Endodermal cell (in vitro differentiated cells): ENCODE results near the gene XRN2. TPM values are rescaled to one million over a fixed set of nuclear protein-coding genes. Genes with fewer than 3 reads are reported as not detected.
A peak's percentile ranks its signal among the peaks of the same experiment; 100 is the strongest.

ENCODE experiments used
- DNase-seq: peaks from one replicate; pipeline ENCODE4 v3.0.0-alpha.2; 2017
- H3K27ac ChIP-seq: 2 replicates; pipeline ENCODE4 v1.5.1; 2013; ENCODE audit warnings: mild to moderate bottlenecking, low read depth, low read length, moderate library complexity
- H3K27me3 ChIP-seq: 2 replicates; pipeline ENCODE4 v1.6.1; 2013; ENCODE audit warnings: mild to moderate bottlenecking, low read length, moderate library complexity; ENCODE audit not compliant: insufficient read depth, control insufficient read depth, poor library complexity, severe bottlenecking
- H3K36me3 ChIP-seq: 2 replicates; pipeline ENCODE4 v1.7.0; 2013; ENCODE audit warnings: mild to moderate bottlenecking, low read length, moderate library complexity; ENCODE audit not compliant: control insufficient read depth, insufficient read depth
- H3K4me1 ChIP-seq: one replicate; pipeline ENCODE4 v1.7.0; 2013; ENCODE audit warnings: low read length; ENCODE audit not compliant: control insufficient read depth, insufficient read depth
- H3K4me3 ChIP-seq: 2 replicates; pipeline ENCODE4 v1.5.1; 2013; ENCODE audit warnings: mild to moderate bottlenecking, low read length, moderate library complexity
- H3K9ac ChIP-seq: 2 replicates; pipeline ENCODE4 v1.6.1; 2013; ENCODE audit warnings: mild to moderate bottlenecking, low read length, moderate library complexity; ENCODE audit not compliant: poor library complexity, severe bottlenecking; ENCODE audit errors: extremely low read depth
- H3K9me3 ChIP-seq: 2 replicates; pipeline ENCODE4 v1.6.1; 2013; ENCODE audit warnings: mild to moderate bottlenecking, low read length, moderate library complexity; ENCODE audit not compliant: control insufficient read depth
- H3K27ac Mint-ChIP-seq: 2 replicates; pipeline ENCODE4 v1.8.0; 2020; ENCODE audit warnings: mixed read lengths
- H3K27me3 Mint-ChIP-seq: 2 replicates; pipeline ENCODE4 v1.8.0; 2021; ENCODE audit warnings: mild to moderate bottlenecking, mixed read lengths; ENCODE audit not compliant: insufficient read depth
- H3K36me3 Mint-ChIP-seq: 2 replicates; pipeline ENCODE4 v1.8.0; 2020; ENCODE audit warnings: low read depth, mixed read lengths
- H3K4me1 Mint-ChIP-seq: 2 replicates; pipeline ENCODE4 v1.8.0; 2020; ENCODE audit warnings: mixed read lengths
- H3K4me3 Mint-ChIP-seq: 2 replicates; pipeline ENCODE4 v1.8.0; 2020; ENCODE audit warnings: mild to moderate bottlenecking, moderate library complexity, mixed read lengths
- H3K9me3 Mint-ChIP-seq: 2 replicates; pipeline ENCODE4 v1.8.0; 2020; ENCODE audit warnings: mild to moderate bottlenecking, mixed read lengths
- CTCF ChIP-seq: fragments of 200-600 bp; sonication (generic); conservative IDR thresholded peaks from 2 replicates; pipeline ENCODE4 v1.5.0; 2021; ENCODE audit warnings: antibody characterized with exemption, mild to moderate bottlenecking
- WGBS, 2 experiments: methylation state at CpG; one replicate each; pipeline versions ENCODE4 v1.1.5 to v1.1.7; 2013; ENCODE audit warnings: missing lambda C conversion rate in 2 of 2, mixed read lengths in 1 of 2; ENCODE audit not compliant: insufficient coverage in 1 of 2, insufficient read length in 1 of 2; 5-methylcytosine and 5-hydroxymethylcytosine counted together
- total RNA-seq, 2 donors: library from RNA; stranded (reverse); fragmentation: NEBNext Ultra II Directional in 1 of 2; extraction: Animal tissue kit (Norgen Biotek cat#: 25700) in 1 of 2; gene quantifications; 2 replicates in 1 of 2; 3 replicates in 1 of 2; pipeline ENCODE4 v1.2.1, GENCODE V29; 2021

The XRN2 gene
- total RNA-seq, 2 donors from 2014 or later = 91.5 to 101 TPM

GRCh38 chr20:21432911-21433310, 129.8 kb downstream of the XRN2 start:
- H3K36me3 ChIP-seq = no peaks in the 10 kb centered on the region
- Mint-ChIP-seq H3K27ac (no peak overlapping the region), H3K36me3 (no peaks in the 10 kb centered on the region), H3K27me3 (peaks cover 38% of the 10 kb centered on the region), H3K4me3 (no peak overlapping the region), H3K4me1 (peaks cover 3% of the 10 kb centered on the region), H3K9me3 (no peaks in the 10 kb centered on the region)
- H3K27ac ChIP-seq = no peak overlapping the region
- WGBS, 2 experiments = 91 to 100% methylated on average over 3 to 4 of the region's 4 CpGs
- no peaks in the 10 kb centered on the region for H3K9me3 ChIP-seq
- peaks cover 14% of the 10 kb centered on the region for H3K27me3 ChIP-seq
- no peak for DNase-seq
- H3K4me3 ChIP-seq = no peak overlapping the region
- no peak overlapping the region for H3K9ac ChIP-seq
- no peaks in the 10 kb centered on the region for H3K4me1 ChIP-seq
- TF ChIP-seq CTCF = no peak

- Mint-ChIP-seq H3K4me1 (no peaks in the 10 kb centered on the region), H3K9me3 (no peaks in the 10 kb centered on the region), H3K4me3 (no peak overlapping the region), H3K27me3 (peaks cover 35% of the 10 kb centered on the region), H3K27ac (no peak overlapping the region), H3K36me3 (no peaks in the 10 kb centered on the region)
- Histone ChIP-seq H3K9me3 (no peaks in the 10 kb centered on the region), H3K9ac (no peak overlapping the region), H3K4me3 (no peak overlapping the region), H3K36me3 (no peaks in the 10 kb centered on the region), H3K27me3 (peaks cover 14% of the 10 kb centered on the region), H3K27ac (no peak overlapping the region), H3K4me1 (no peaks in the 10 kb centered on the region)
- no peak for TF ChIP-seq CTCF
- no peak for DNase-seq
- WGBS, 2 experiments = 91 to 100% methylated on average over 1 to 2 of the region's 2 CpGs
Measured at GRCh38 chr20:21433329-21433890, 130.3 kb downstream of the XRN2 start.

GRCh38 chr20:21435576-21435975, 132.4 kb downstream of the XRN2 start:
- no peaks in the 10 kb centered on the region for H3K36me3 Mint-ChIP-seq
- peaks cover 17% of the 10 kb centered on the region for H3K27me3 Mint-ChIP-seq
- no peak for TF ChIP-seq CTCF
- WGBS, 2 experiments = 50 to 71% methylated on average over 2 to 3 of the region's 3 CpGs
- H3K4me3 ChIP-seq = no peak overlapping the region
- H3K9me3 Mint-ChIP-seq = no peaks in the 10 kb centered on the region
- DNase-seq = no peak
- H3K36me3 ChIP-seq = no peaks in the 10 kb centered on the region
- no peak overlapping the region for H3K9ac ChIP-seq
- H3K4me3 Mint-ChIP-seq = no peak overlapping the region
- no peaks in the 10 kb centered on the region for H3K4me1 Mint-ChIP-seq
- H3K27me3 ChIP-seq = no peaks in the 10 kb centered on the region
- H3K27ac Mint-ChIP-seq = no peak overlapping the region
- peak overlapping the region; percentile 82 for H3K27ac ChIP-seq
- H3K9me3 ChIP-seq = no peaks in the 10 kb centered on the region
- H3K4me1 ChIP-seq = no peaks in the 10 kb centered on the region
